GM12878 (cell line): Measurements from ENCODE around the gene SURF4. TPM values are rescaled to one million over a fixed set of nuclear protein-coding genes. Genes with fewer than 3 reads are reported as not detected.
"Not testable (repeated sequence)": the region's sequence is repeated elsewhere in the genome, so short reads cannot be mapped to it uniquely, and the experiment has no call there.

ENCODE experiments used
- ATAC-seq: fragments of 200-7000 bp; cut with Tn5 transposase; 3 replicates; pipeline ENCODE4 v1.9.1; 2020; ENCODE audit warnings: mild to moderate bottlenecking, moderate library complexity
- BruUV-seq: library from RNA; stranded (reverse); fragments of 400-500 nt; replicated peaks from 2 replicates; lab custom pipeline; 2021; lab: Mats Ljungman, UMichigan
- CTCF ChIA-PET: fragments of 300-600 bp; sonication (Branson Sonifier 250); formaldehyde crosslinking; extraction: SDS; loops from one replicate; lab custom pipeline; 2021; ENCODE audit warnings: inconsistent platforms; lab: Yijun Ruan, JAX
- POLR2A ChIA-PET: fragments of 350-600 bp; formaldehyde crosslinking; extraction: SDS; loops from one replicate; lab custom pipeline; 2021; ENCODE audit warnings: inconsistent platforms; lab: Charles Lee
- RAD21 ChIA-PET: fragments of 300-600 bp; sonication (Branson Sonifier 250); formaldehyde crosslinking; loops from one replicate; lab custom pipeline; 2023; ENCODE audit warnings: antibody characterized with exemption; ENCODE audit not compliant: unreplicated experiment; lab: Charles Lee
- SMC1A ChIA-PET: fragments of 300-600 bp; sonication (Branson Sonifier 250); formaldehyde crosslinking; loops from one replicate; lab custom pipeline; 2023; ENCODE audit not compliant: unreplicated experiment, uncharacterized antibody; lab: Charles Lee
- DNase-seq: peaks from one replicate; pipeline ENCODE4 v3.0.0-alpha.2; 2011; ENCODE audit warnings: low read depth, low spot score
- FAIRE-seq: peaks from 3 replicates; lab custom pipeline; 2011; peaks lifted over from hg19 to GRCh38; lab: Jason Lieb, UNC
- H2AFZ ChIP-seq: 2 replicates; pipeline ENCODE4 v1.6.0; 2011; ENCODE audit warnings: low read depth, low read length, control low read depth; ENCODE audit not compliant: control insufficient read depth
- H3K27ac ChIP-seq: 2 replicates; pipeline ENCODE4 v1.5.1; 2011; ENCODE audit warnings: control low read depth; ENCODE audit not compliant: control insufficient read depth, insufficient read depth
- H3K27me3 ChIP-seq, 2 experiments: replicated peaks in 1 of 2; 2 replicates each; pipeline versions ENCODE4 v1.6.0 to v1.6.1; 2011; ENCODE audit warnings: low read length in 1 of 2; ENCODE audit not compliant: control insufficient read depth in 2 of 2, insufficient read depth in 2 of 2
- H3K36me3 ChIP-seq, 2 experiments: 2 replicates each; pipeline ENCODE4 v1.5.1; 2011; ENCODE audit warnings: low read length in 1 of 2; ENCODE audit not compliant: control insufficient read depth in 2 of 2, insufficient read depth in 2 of 2
- H3K4me1 ChIP-seq: 2 replicates; pipeline ENCODE4 v1.6.1; 2011; ENCODE audit warnings: mild to moderate bottlenecking, low read length, moderate library complexity, mixed read lengths; ENCODE audit not compliant: control insufficient read depth, insufficient read depth
- H3K4me2 ChIP-seq: 2 replicates; pipeline ENCODE4 v1.6.0; 2011; ENCODE audit warnings: control low read depth; ENCODE audit not compliant: control insufficient read depth, insufficient read depth
- H3K4me3 ChIP-seq: fragments of 200-600 bp; sonication (generic); 2 replicates; pipeline ENCODE4 v1.5.1; 2016
- H3K79me2 ChIP-seq: 2 replicates; pipeline ENCODE4 v1.6.0; 2011; ENCODE audit warnings: low read length; ENCODE audit not compliant: control insufficient read depth, insufficient read depth
- H3K9ac ChIP-seq: 2 replicates; pipeline ENCODE4 v1.8.0; 2011; ENCODE audit warnings: low read length, control low read depth, mixed read lengths; ENCODE audit not compliant: control insufficient read depth, insufficient read depth
- H3K9me3 ChIP-seq: replicated peaks from 3 replicates; pipeline ENCODE4 v1.5.1; 2011; ENCODE audit warnings: mild to moderate bottlenecking, low read length; ENCODE audit not compliant: control insufficient read depth, insufficient read depth
- H4K20me1 ChIP-seq: 2 replicates; pipeline ENCODE4 v1.6.0; 2011; ENCODE audit not compliant: control insufficient read depth, insufficient read depth
- POLR2AphosphoS5 ChIP-seq: IDR thresholded peaks from 2 replicates; pipeline ENCODE4 v1.6.1; 2011; ENCODE audit warnings: mild to moderate bottlenecking, low read length, inconsistent platforms
- RB1 ChIP-seq: fragments of 450-650 bp; formaldehyde crosslinking; IDR thresholded peaks from 2 replicates; pipeline ENCODE4 v1.6.1; 2017; ENCODE audit warnings: mild to moderate bottlenecking, borderline replicate concordance
- WGBS: methylation state at CpG from one replicate; pipeline ENCODE4 v1.1.6; 2016; ENCODE audit warnings: low lambda C conversion rate; ENCODE audit not compliant: insufficient replicate concordance, insufficient coverage; ENCODE audit errors: missing lambda C conversion rate; 5-methylcytosine and 5-hydroxymethylcytosine counted together
- in situ Hi-C: fragments of 300-500 bp; cut with MboI; formaldehyde crosslinking; loops from 9 replicates; pipeline ENCODE4 v1.14.3; 2018; ENCODE audit warnings: mixed read lengths
- intact Hi-C: fragments of 100-400 bp; cut with micrococcal nuclease; formaldehyde crosslinking; loops from one replicate; pipeline ENCODE4 v1.14.2; 2022; ENCODE audit not compliant: unreplicated experiment
- polyA plus RNA-seq, 11 experiments: library from polyadenylated mRNA; depleted of rRNA in 4 of 11; unstranded in 6 of 11; stranded (reverse) in 5 of 11; fragments of >200 nt; fragmentation: Nextera tagmentation in 4 of 11; fragmentation: Illumina TruSeq in 1 of 11; extraction: Ambion mirVana in 4 of 11; extraction: Trizol in 1 of 11; gene quantifications; 1 replicate in 1 of 11; 2 replicates in 10 of 11; pipeline versions ENCODE4 v1.2.1 to v1.2.3, GENCODE V29; 2011 to 2016; ENCODE audit warnings: inconsistent platforms in 2 of 11, missing spikeins in 2 of 11, low read depth in 1 of 11
- total RNA-seq, 4 experiments: library from RNA; depleted of rRNA in 3 of 4; stranded (reverse); fragments of >200 nt in 3 of 4; fragmentation: Illumina TruSeq in 1 of 4; extraction: Trizol in 1 of 4; gene quantifications; 2 replicates each; pipeline versions ENCODE4 v1.2.1 to v1.2.3, GENCODE V29; 2013 to 2021
- TF ChIP-seq, protein P1 (sequence below), 3 experiments: IDR thresholded peaks in 2 of 3; conservative IDR thresholded peaks in 1 of 3; 2 replicates each; pipeline ENCODE4 v1.5.1; 2011; ENCODE audit warnings: low read depth in 3 of 3, low read length in 3 of 3, mild to moderate bottlenecking in 3 of 3, control low read depth in 2 of 3, moderate library complexity in 2 of 3, inconsistent platforms in 1 of 3, mixed read lengths in 1 of 3; ENCODE audit not compliant: control insufficient read depth in 2 of 3, insufficient read depth in 1 of 3; ENCODE audit errors: extremely low read depth in 1 of 3

The SURF4 gene
- total and polyA plus RNA-seq, 10 of the 15 experiments (the other 5 are each of a cell fraction or from before 2014, with no cell fraction given): 6.4 to 134 (median 78.7) TPM

- intact Hi-C loops: loop anchor here (10.0 kb wide), 1 partner anchor 136 kb away; no protein-coding TSS in a partner anchor
- ATAC-seq: no peak
- H3K27ac ChIP-seq: no peak overlapping the region
- no peak for TF ChIP-seq POLR2AphosphoS5
- TF ChIP-seq, protein P1, sequence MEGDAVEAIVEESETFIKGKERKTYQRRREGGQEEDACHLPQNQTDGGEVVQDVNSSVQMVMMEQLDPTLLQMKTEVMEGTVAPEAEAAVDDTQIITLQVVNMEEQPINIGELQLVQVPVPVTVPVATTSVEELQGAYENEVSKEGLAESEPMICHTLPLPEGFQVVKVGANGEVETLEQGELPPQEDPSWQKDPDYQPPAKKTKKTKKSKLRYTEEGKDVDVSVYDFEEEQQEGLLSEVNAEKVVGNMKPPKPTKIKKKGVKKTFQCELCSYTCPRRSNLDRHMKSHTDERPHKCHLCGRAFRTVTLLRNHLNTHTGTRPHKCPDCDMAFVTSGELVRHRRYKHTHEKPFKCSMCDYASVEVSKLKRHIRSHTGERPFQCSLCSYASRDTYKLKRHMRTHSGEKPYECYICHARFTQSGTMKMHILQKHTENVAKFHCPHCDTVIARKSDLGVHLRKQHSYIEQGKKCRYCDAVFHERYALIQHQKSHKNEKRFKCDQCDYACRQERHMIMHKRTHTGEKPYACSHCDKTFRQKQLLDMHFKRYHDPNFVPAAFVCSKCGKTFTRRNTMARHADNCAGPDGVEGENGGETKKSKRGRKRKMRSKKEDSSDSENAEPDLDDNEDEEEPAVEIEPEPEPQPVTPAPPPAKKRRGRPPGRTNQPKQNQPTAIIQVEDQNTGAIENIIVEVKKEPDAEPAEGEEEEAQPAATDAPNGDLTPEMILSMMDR (IDR thresholded peaks at IDR 0.05 in 2 of 3, conservative IDR thresholded peaks at IDR 0.05 in 1 of 3; ENCODE audit: control insufficient read depth in 2 of 3, extremely low read depth in 1 of 3, insufficient read depth in 1 of 3, low read depth in 3 of 3, low read length in 3 of 3): 0 out of 6 replicates have a peak, but pooled peaks of 1 of the 3 experiments have one; percentile 2
- no peak for TF ChIP-seq RB1
- H3K4me3 ChIP-seq: no peak overlapping the region
- no peaks in the 10 kb centered on the region for H3K36me3 ChIP-seq
- no peak overlapping the region for H2AFZ ChIP-seq
- no peak for DNase-seq
- no peaks in the 10 kb centered on the region for H3K79me2 ChIP-seq
- POLR2A ChIA-PET: interaction anchor here (0.6 kb wide), 1 partner anchor 241 kb away, joined by 7 read pairs; no protein-coding TSS in a partner anchor
- RAD21 ChIA-PET: interaction anchor here (0.6 kb wide), 1 partner anchor 910 kb away, joined by 3 read pairs; the partner anchor contains the start of gene CFAP77
- in situ Hi-C loops: no loop called here
- BruUV-seq: no TSS peak
- H3K4me2 ChIP-seq: no peak overlapping the region
- SMC1A ChIA-PET: no interaction called here
- FAIRE-seq: no peak
- WGBS: 44% methylated on average over 13 of the region's 13 CpGs
- no peak overlapping the region for H3K9ac ChIP-seq
- no peaks in the 10 kb centered on the region for H4K20me1 ChIP-seq
- CTCF ChIA-PET: interaction anchor here (0.7 kb wide), 1 partner anchor 349 kb away, joined by 3 read pairs; no protein-coding TSS in a partner anchor
- no peaks in the 10 kb centered on the region for H3K27me3 ChIP-seq
- no peaks in the 10 kb centered on the region; the same call in 2 of the 3 replicates for H3K9me3 ChIP-seq
- H3K4me1 ChIP-seq: no peaks in the 10 kb centered on the region
Observed at GRCh38 chr9:133320421-133320881, 55.4 kb downstream of the SURF4 start.

DNA sequence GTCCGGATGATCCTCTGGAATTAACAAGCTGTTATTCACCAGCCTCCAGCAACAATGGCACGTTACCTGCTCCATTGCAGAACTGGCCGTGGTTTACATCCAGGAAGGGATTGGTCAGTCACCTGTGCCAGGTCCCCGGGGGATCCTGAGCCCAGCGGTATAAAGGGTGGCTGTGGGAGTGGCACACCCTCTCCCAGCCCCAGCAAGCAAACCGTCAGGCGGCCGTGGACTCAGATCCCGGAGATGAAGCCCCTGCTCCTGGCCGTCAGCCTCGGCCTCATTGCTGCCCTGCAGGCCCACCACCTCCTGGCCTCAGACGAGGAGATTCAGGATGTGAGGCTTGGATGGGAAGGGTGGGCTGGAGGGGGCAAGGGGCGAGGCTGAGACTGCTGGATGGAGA, 58.3 kb downstream of the SURF4 start:
- H3K27ac ChIP-seq, RAD21 ChIA-PET, CTCF ChIA-PET, SMC1A ChIA-PET, H4K20me1 ChIP-seq, H3K9ac ChIP-seq, H3K4me1 ChIP-seq, in situ Hi-C loops, DNase-seq, H3K36me3 ChIP-seq, POLR2A ChIA-PET, H3K9me3 ChIP-seq, H3K27me3 ChIP-seq, intact Hi-C loops, H3K4me3 ChIP-seq, H3K4me2 ChIP-seq, ATAC-seq, FAIRE-seq, H3K79me2 ChIP-seq, H2AFZ ChIP-seq, BruUV-seq: not testable (repeated sequence)
- 35% methylated on average over 10 of the region's 13 CpGs for WGBS
